Measurements from ENCODE around the gene FUS.
"Not testable (repeated sequence)": the region's sequence is repeated elsewhere in the genome, so short reads cannot be mapped to it uniquely, and the experiment has no call there.

The FUS gene

DNA sequence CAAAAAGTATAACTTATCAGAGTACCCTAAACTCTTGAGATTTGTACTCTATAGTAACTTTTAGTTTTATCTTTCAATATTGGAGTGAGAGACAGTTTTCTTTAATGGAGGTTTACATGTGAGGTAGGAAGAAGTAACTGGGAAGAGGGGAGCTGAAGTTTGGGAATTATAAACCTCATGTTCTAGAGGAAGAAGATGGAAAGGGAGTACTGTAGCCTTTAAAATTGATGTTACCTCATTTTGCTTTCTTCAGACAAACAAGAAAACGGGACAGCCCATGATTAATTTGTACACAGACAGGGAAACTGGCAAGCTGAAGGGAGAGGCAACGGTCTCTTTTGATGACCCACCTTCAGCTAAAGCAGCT, 9.5 kb downstream of the FUS start:
- no peak overlapping the region for H3K4me3 Mint-ChIP-seq
- H3K27me3 Mint-ChIP-seq = no peaks in the 10 kb centered on the region
- H3K9me3 Mint-ChIP-seq = no peaks in the 10 kb centered on the region
- H3K4me1 Mint-ChIP-seq = peaks cover 70% of the 10 kb centered on the region
- ATAC-seq = no peak
- H3K27ac Mint-ChIP-seq = peak overlapping the region; percentile 48
- H3K36me3 Mint-ChIP-seq = peaks cover 90% of the 10 kb centered on the region

GRCh38 chr16:31190061-31190460, 10.1 kb downstream of the FUS start:
- no peaks in the 10 kb centered on the region for H3K27me3 Mint-ChIP-seq
- no peak for ATAC-seq
- peak overlapping the region; percentile 48 for H3K27ac Mint-ChIP-seq
- H3K9me3 Mint-ChIP-seq = no peaks in the 10 kb centered on the region
- peaks cover 88% of the 10 kb centered on the region for H3K36me3 Mint-ChIP-seq
- H3K4me3 Mint-ChIP-seq = no peak overlapping the region
- H3K4me1 Mint-ChIP-seq = peaks cover 63% of the 10 kb centered on the region

- Mint-ChIP-seq H3K4me1 (peaks cover 56% of the 10 kb centered on the region), H3K36me3 (peaks cover 84% of the 10 kb centered on the region), H3K9me3 (no peaks in the 10 kb centered on the region), H3K27ac (peak overlapping the region; percentile 48), H3K27me3 (no peaks in the 10 kb centered on the region), H3K4me3 (no peak overlapping the region)
- no peak for ATAC-seq
Observed at GRCh38 chr16:31190818-31191444, 11.0 kb downstream of the FUS start.

GRCh38 chr16:31191697-31192428, 11.9 kb downstream of the FUS start:
- ATAC-seq = no peak
- H3K4me3 Mint-ChIP-seq = no peak overlapping the region

DNA sequence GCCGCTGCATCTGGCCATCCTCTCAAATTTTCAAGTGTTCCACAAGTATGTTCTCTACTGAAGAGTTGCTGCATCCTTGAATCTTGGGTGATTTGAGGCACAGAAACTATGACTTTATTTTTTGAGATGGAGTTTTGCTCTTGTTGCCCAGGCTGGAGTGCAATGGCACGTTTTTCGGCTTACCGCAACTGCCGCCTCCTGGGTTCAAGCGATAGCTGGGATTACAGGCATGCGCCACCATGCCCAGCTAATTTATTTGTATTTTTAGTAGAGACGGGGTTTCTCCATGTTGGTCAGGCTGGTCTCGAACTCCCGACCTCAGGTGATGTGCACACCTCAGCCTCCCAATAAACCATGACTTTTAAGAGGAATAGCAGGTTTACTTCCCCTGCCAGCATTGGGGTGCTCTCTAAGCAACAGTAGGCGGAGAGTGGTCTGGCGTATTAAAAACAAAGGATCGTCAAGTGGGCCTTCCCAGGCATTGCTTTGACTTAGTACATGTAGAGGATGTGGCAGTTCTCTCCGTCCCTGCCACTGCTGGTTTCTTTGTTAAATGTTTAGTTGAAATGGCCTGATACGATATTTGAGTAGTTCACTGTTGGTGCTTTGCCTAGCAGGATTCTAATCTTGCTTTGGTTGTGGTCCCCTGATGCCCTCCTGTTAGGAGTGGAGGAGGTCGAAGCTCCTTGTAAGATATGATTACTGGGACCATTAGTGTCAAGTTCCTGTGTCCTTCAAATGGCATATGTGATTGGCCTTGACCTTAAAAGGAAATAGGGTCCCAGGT, 13.1 kb downstream of the FUS start:
- peaks cover 50% of the 10 kb centered on the region for H3K4me1 Mint-ChIP-seq
- no peaks in the 10 kb centered on the region for H3K9me3 Mint-ChIP-seq
- no peak for ATAC-seq
- peaks cover 67% of the 10 kb centered on the region for H3K36me3 Mint-ChIP-seq
- no peak overlapping the region for H3K4me3 Mint-ChIP-seq
- H3K27me3 Mint-ChIP-seq = no peaks in the 10 kb centered on the region
- no peak overlapping the region for H3K27ac Mint-ChIP-seq

More at GRCh38 chr16:31191697-31192428, 11.9 kb downstream of the FUS start:
- Mint-ChIP-seq H3K36me3 (peaks cover 79% of the 10 kb centered on the region), H3K9me3 (no peaks in the 10 kb centered on the region), H3K4me1 (peaks cover 53% of the 10 kb centered on the region), H3K27ac (peak overlapping the region; percentile 35), H3K27me3 (no peaks in the 10 kb centered on the region)

DNA sequence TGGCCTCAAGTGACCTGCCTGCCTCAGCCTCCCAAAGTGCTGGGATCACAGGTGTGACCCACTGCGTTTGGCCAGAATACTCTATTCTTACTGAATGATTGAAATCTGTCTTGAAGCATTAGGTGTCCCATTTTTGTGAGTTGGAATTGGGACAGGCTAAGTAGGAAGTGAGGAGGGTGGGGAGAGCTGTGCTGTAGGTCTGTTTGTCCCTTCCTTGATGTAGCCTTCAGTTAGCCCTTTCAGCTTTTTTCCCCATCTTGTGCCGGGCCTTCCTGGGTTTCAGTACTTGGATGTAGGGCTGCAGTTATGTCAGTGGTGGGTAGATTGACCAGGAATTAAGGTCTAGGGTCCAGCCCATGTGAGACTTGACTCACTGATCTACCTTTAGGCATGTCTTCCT, 13.9 kb downstream of the FUS start:
- Mint-ChIP-seq H3K4me1 (peaks cover 58% of the 10 kb centered on the region), H3K27me3 (no peaks in the 10 kb centered on the region), H3K4me3 (no peak overlapping the region), H3K27ac (no peak overlapping the region), H3K9me3 (no peaks in the 10 kb centered on the region), H3K36me3 (peaks cover 59% of the 10 kb centered on the region)
- ATAC-seq = no peak

DNA sequence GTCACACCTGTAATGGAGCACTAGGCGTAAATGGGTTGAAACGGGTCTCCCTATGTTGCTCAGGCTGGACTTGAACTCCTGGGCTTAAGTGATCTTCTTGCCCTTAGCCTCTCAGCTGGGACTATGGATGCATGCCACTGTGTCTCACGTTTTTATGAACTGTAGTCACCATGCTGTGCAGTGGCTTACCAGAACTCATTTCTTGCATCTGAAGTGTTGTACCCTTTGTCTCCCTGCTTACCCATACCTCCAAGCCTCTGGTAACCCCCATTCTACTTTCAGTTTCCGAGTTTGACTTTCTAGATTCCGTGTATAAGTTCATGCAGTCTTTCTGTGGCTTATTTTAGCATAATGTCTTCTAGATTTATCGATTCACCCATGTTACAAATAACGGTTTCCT, 15.0 kb downstream of the FUS start:
- peaks cover 55% of the 10 kb centered on the region for H3K36me3 Mint-ChIP-seq
- no peak overlapping the region for H3K27ac Mint-ChIP-seq
- H3K4me3 Mint-ChIP-seq = no peak overlapping the region
- ATAC-seq = no peak
- no peaks in the 10 kb centered on the region for H3K27me3 Mint-ChIP-seq
- H3K9me3 Mint-ChIP-seq = no peaks in the 10 kb centered on the region
- peaks cover 57% of the 10 kb centered on the region for H3K4me1 Mint-ChIP-seq

- not testable (repeated sequence) for H3K9me3 Mint-ChIP-seq, H3K27me3 Mint-ChIP-seq, ATAC-seq, H3K4me3 Mint-ChIP-seq, H3K27ac Mint-ChIP-seq
- peaks cover 53% of the 10 kb centered on the region for H3K4me1 Mint-ChIP-seq
- H3K36me3 Mint-ChIP-seq = peaks cover 45% of the 10 kb centered on the region
Observed at GRCh38 chr16:31195861-31196260, 15.9 kb downstream of the FUS start.

GRCh38 chr16:31196324-31197088, 16.6 kb downstream of the FUS start:
- no peaks in the 10 kb centered on the region for H3K9me3 Mint-ChIP-seq
- no peaks in the 10 kb centered on the region for H3K27me3 Mint-ChIP-seq
- no peak overlapping the region for H3K27ac Mint-ChIP-seq
- H3K4me1 Mint-ChIP-seq = peaks cover 53% of the 10 kb centered on the region
- peaks cover 39% of the 10 kb centered on the region for H3K36me3 Mint-ChIP-seq
- no peak overlapping the region for H3K4me3 Mint-ChIP-seq
- ATAC-seq = no peak

DNA sequence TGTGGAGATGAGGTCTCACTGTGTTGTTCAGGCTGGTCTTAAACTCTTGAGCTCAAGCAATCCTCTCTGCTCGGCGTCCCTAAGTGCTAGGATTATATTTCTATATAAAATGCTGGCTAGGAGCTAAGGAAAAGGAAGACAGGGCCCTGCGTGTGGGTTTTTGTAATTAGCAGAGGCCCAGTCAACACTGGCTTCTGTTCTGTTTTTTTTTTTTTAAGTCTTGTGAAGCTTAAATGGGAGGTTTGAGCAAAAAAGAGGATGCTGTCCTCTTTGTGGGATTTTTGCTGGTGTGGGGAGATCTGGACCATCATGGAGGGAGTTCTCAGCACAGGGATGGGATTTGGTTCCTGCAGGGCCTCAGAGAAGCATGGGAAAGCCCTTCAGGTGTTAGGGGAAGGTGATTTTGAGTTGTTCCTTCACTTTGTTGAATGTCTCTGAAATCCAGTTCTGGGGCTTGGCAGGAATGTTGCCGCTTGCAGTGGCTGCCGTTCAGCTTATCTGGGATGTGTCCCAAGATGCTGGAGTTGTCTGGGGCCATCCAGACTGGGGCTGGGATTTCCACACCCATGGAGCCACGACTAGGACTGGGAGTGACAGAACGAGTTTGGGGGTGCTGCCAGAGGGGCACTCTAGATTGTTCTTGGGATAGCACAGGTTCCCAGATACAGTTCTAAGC, 18.4 kb downstream of the FUS start:
- Mint-ChIP-seq H3K27ac (peak overlapping the region; percentile 68), H3K9me3 (no peaks in the 10 kb centered on the region), H3K36me3 (peaks cover 29% of the 10 kb centered on the region), H3K4me3 (no peak overlapping the region), H3K4me1 (peaks cover 56% of the 10 kb centered on the region), H3K27me3 (no peaks in the 10 kb centered on the region)
- ATAC-seq = no peak

GRCh38 chr16:31199430-31200041, 19.6 kb downstream of the FUS start:
- Mint-ChIP-seq H3K4me1 (peaks cover 57% of the 10 kb centered on the region), H3K36me3 (peaks cover 19% of the 10 kb centered on the region), H3K27me3 (no peaks in the 10 kb centered on the region), H3K9me3 (no peaks in the 10 kb centered on the region), H3K27ac (peak overlapping the region; percentile 2), H3K4me3 (no peak overlapping the region)
- ATAC-seq = no peak

GRCh38 chr16:31200111-31200510, 20.2 kb downstream of the FUS start:
- H3K9me3 Mint-ChIP-seq, H3K4me3 Mint-ChIP-seq, ATAC-seq, H3K27me3 Mint-ChIP-seq: not testable (repeated sequence)
- Mint-ChIP-seq H3K4me1 (peaks cover 63% of the 10 kb centered on the region), H3K27ac (peak overlapping the region; percentile 2), H3K36me3 (peaks cover 15% of the 10 kb centered on the region)

GRCh38 chr16:31200821-31201568, 21.1 kb downstream of the FUS start:
- peak; percentile 61 for ATAC-seq
- Mint-ChIP-seq H3K36me3 (peaks cover 10% of the 10 kb centered on the region), H3K9me3 (peaks cover 5% of the 10 kb centered on the region), H3K4me1 (peaks cover 63% of the 10 kb centered on the region), H3K27me3 (no peaks in the 10 kb centered on the region), H3K27ac (peak overlapping the region; percentile 91), H3K4me3 (peak overlapping the region; percentile 88)

Measured in stimulated activated memory B cell treated with anti-CD40 and anti-IgM and Interleukin-4, amounts not matched to agents 10 μg/mL and 1 μg/mL and 100 μg/mL, for 72 hours (primary cell).